HG03432 (cell line): ENCODE measurements around the gene PEX14.
A peak's percentile ranks its signal among the peaks of the same experiment; 100 is the strongest.
"Not testable (repeated sequence)": the region's sequence is repeated elsewhere in the genome, so short reads cannot be mapped to it uniquely, and the experiment has no call there.

ENCODE experiments used
- ATAC-seq: cut with Tn5 transposase; IDR thresholded peaks from one replicate; pipeline ENCODE4 v1.9.1; 2021; ENCODE audit warnings: mild to moderate bottlenecking, moderate library complexity; ENCODE audit not compliant: unreplicated experiment

Gene PEX14

GRCh38 chr1:10450156-10450814, 24.5 kb upstream of the PEX14 start:
- no peak for ATAC-seq

GRCh38 chr1:10450836-10451235, 23.9 kb upstream of the PEX14 start:
- no peak for ATAC-seq

GRCh38 chr1:10451287-10451686, 23.5 kb upstream of the PEX14 start:
- ATAC-seq: no peak

- no peak for ATAC-seq
Observed at GRCh38 chr1:10456048-10456447, 18.7 kb upstream of the PEX14 start.

- no peak for ATAC-seq
Observed at GRCh38 chr1:10456661-10457060, 18.1 kb upstream of the PEX14 start.

DNA sequence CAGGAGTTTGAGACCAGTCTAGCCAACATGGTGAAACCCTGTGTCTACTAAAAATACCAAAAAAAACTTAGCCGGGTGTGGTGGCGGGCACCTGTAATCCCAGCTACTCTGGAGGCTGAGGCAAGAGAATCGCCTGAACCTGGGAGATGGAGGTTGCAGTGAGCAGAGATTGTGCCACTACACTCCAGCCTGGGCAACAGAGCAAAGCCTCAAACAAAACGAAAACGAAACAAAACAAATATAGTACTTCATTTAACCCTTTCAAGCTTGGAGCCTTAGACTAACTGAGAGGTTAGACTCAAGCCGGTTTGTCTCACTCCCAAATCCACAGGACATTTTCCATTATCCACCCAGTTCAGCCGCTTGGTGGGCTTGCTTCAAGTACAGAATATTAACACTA, 17.3 kb upstream of the PEX14 start:
- not testable (repeated sequence) for ATAC-seq

DNA sequence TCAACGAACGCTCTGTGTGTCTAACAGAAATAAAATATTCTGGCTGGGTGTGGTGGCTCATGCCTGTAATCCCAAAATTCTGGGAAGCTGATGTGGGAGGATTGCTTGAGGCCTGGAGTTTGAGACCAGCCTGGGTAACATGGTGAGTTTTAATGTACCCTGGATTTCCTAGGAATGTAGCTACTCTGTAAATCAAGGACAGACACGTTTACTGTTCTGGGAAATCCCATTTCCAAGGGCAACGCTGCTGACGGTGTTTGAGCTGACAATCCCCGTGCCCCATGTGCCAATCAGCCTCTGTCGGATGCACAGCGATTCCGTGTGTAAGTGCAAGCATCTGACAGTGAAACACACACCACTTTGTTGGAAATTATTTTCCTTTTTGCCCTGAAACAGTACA, 16.9 kb upstream of the PEX14 start:
- no peak for ATAC-seq

GRCh38 chr1:10459184-10459583, 15.6 kb upstream of the PEX14 start:
- no peak for ATAC-seq

DNA sequence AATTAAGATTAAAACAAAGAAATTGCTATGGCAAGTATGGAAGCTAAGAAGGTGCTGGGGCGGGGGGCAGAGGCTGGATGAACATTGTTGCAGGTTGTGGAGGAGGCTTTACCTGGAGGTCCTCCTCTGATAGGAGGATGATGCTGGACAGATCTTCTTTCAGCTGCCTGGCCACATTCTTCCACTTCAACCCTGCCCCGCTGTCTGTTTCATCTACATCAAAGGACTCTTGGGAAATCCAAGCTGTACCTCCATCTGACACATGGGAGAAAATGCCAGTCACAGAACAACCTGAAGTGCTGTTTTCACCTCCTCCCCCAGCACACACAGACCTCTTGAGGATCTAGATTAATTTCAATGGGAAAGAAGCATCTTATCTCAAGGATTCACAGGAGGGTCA, 7.7 kb upstream of the PEX14 start:
- no peak for ATAC-seq

DNA sequence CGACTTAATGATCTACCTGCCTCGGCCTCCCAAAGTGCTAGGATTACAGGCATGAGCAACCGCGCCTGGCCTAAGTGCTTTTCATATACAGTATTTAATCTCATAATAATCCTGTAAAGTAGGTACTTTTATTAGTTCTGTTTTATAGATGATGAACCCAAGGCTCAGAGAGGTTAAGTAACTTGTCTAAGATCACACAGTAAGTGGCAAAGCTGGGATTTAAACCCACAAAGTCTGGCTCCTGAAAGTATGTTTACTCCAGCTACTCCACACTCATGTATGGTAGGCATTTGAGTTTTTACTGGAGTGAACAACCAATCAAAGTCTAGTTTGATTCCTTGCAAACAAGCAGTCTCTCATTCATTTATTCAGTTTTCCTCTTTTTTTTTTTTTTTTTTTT, 4.7 kb upstream of the PEX14 start:
- ATAC-seq: no peak

DNA sequence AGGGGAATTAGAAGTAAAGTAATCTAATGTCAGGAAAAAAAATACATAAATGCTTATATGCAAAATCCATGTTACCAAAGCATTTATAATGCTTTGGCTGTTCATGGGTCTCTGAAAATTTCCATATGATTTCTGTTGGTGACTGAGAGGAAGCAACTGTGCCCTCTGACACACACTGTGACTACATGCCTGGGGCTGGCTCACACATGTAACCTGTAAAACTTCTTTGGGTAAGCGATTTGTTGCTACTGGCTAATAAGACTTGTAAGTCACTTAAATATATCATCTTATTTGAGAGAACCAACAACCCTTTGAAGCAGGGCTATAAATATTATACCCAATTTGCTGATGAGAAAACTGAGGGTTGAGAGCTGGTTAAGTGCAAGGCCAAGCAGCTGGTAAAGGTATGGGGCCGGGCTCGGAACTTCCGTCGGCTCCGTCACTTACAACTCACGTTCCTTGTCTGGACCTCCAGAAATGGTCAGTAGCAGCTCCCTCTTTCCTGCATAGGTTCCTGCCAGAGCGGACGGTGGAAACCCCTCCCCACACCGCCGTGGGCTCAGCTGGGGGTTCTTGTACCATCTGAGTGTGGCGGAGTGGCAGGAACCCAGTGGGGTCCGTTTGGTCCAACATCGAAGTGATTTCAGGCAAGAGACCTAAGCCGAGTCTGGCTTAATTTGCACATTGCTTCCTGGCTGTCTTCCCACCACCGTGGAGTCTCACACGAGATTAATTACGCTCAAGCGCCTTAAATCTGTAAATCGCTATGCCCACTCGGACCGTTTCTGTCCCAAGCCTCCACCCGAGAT, 3.1 kb upstream of the PEX14 start:
- ATAC-seq: peak; percentile 3

GRCh38 chr1:10472220-10473144, 2.3 kb upstream of the PEX14 start, which contains the start of gene DFFA:
TSS of gene DFFA (minus strand) at chr1:10472529. CDS start at chr1:10472458, 71 bp downstream.
- peak; percentile 80 for ATAC-seq

DNA sequence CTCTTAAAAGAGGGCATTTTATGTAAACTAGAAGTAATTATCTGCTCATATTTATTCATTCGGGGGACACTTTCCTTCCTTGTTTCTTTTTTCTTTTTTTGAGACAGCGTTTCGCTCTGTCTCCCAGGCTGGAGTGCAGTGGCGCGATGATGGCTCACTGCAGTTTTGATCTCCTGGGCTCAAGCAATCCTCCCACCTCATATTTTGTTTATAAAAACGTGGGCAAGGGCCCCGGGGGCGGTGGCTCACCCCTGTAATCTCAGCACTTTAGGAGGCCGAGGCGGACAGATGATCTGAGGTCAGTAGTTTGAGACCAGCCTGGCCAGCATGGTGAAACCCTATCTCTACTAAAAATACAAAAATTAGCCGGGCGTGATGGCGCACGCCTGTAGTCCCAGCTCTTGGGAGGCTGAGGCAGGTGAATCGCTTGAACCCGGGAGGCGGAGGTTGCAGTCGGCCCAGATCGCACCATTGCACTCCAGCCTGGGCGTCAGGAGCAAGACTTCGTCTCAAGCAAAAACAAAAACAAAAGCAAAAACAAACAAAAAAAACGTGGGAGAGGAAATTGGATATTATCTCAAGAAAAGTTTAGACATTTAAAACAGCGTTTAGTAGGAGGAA, 1.5 kb upstream of the PEX14 start:
- ATAC-seq: no peak

DNA sequence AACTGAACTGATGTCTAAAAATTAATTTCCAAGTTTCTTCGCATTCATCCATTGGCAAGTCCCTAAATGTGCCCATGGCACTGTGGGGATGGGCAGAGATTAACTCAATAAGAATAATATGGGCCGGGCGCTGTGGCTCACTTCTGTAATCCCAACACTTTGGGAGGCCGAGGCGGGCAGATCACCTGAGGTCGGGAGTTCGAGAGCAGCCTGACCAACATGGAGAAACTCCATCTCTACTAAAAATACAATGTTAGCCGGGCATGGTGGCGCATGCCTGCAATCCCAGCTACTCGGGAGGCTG, 489 bp upstream of the PEX14 start:
- not testable (repeated sequence) for ATAC-seq

DNA sequence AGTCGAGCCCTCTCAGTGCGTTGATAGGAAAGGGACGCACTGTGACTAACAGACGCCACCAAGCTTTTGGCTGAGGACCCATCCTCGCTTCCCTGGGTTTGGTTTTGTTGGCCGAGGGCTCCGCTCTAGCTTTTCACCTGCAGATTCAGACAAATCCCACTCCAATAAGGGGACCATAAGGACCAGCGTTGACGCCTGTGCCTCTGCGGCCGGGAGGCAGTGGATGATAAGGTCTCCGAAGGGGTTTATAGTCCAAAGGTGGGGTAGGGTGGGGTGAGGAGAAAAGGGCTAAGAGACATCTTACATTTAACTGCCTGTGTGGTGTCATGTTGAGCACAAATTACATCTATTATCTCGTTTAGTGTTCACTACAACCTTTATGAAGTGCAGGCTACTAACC, 760 bp downstream of the PEX14 start:
- ATAC-seq: no peak

DNA sequence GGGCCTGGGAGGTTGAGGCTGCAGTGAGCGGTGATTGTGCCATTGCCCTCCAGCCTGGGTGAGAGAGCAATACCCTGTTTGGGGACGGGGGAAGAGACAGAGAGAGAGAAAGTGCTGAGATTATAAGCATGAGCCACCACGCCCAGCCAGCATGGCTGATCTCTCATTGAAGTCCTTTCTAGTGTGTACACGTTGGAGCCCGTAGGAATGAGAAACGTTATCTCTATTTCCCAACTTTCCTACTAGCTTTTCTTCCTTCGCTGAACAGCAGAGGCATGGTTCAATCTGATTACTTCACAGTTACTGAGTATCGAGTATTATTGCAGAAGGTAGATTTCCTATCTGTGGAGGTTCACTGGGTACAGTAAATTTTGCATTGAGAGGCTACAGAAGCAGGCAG, 4.5 kb downstream of the PEX14 start:
- no peak for ATAC-seq

DNA sequence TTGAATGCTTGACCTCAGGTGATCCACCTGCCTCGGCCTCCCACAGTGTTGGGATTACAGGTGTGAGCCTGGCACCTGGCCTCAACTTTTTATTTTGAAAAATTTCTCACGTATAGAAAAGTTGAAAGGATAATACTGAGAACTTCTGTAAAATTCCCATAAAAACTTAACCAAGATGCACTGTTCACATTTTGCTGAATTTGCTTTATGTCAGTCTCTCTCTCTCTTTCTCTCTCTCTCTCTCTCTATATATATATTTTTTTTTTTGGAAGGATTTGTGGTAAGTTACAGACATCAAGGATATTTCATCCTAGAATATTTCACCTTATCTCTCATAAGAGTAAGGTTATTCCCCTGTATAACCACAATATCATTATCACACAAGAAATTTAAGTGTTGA, 5.9 kb downstream of the PEX14 start:
- ATAC-seq: no peak

GRCh38 chr1:10484521-10484920, 9.8 kb downstream of the PEX14 start:
- ATAC-seq: no peak

DNA sequence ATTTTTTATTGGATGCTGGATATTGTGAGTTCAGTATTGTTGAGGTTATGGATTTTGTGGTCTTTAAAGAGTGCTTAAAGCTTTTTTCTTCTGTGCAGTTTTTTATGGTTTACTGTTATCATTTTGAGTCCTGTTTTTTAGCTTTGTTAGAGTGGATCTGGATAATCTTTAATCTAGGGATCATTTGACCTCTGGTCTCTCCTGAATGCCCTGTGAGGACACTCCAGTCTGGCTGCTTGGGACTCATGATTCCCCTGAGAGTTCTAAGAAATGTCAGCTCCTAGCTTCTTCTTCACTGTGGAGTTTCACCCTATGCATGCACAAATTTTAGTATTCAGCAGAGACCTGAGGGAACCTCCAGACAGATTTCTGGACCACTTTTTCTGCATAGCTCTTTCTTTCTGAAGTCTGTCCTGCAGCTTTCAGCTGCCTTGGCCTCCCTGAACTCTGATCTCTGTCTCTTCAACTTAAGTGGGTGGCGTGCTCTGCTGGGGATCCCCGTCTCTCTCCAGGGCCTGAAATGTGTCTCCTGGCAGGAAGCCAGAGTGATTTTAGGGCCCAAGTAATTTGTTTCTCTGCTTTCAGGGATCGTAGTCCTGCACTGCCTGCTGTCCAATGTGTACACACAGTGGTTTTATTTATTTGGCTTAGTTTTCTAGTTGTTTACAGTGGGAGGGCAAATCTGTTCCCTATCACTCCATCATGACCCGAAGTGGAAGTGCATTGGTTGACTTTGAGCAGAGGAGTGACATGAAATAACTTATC, 14.7 kb downstream of the PEX14 start:
- no peak for ATAC-seq

- ATAC-seq: no peak
Observed at GRCh38 chr1:10490286-10490970, 15.7 kb downstream of the PEX14 start.
